ENCODE data around the gene CA12. TPM values are rescaled to one million over a fixed set of nuclear protein-coding genes. Genes with fewer than 3 reads are reported as not detected.

Gene CA12
- polyA plus RNA-seq, 2 donors = 32.2 to 35.0 TPM

- H3K27me3 ChIP-seq (ENCODE audit: control insufficient read depth in 1 of 2, insufficient read depth in 2 of 2, low read length in 2 of 2) = no peaks in the 10 kb centered on the region
- no peak overlapping the region for H3K4me3 ChIP-seq (ENCODE audit: low read depth in 1 of 2, low read length in 2 of 2)
- no peaks in the 10 kb centered on the region for H3K36me3 ChIP-seq (ENCODE audit: control insufficient read depth in 2 of 2, insufficient read depth in 2 of 2, low read length in 1 of 2)
- no peaks in the 10 kb centered on the region for H3K4me1 ChIP-seq (ENCODE audit: control insufficient read depth in 2 of 2, insufficient read depth in 2 of 2, low read length in 1 of 2)
- H3K9me3 ChIP-seq (ENCODE audit: control insufficient read depth in 2 of 2, insufficient read depth in 1 of 2, low read depth in 1 of 2, low read length in 1 of 2) = no peaks in the 10 kb centered on the region
- H3K27ac ChIP-seq (ENCODE audit: low read depth in 2 of 2, low read length in 1 of 2) = no peak overlapping the region
- 95 to 100% methylated on average over 1 of the region's 1 CpG for WGBS, 2 donors
Measured at GRCh38 chr15:63312286-63312685, 69.4 kb downstream of the CA12 start.

GRCh38 chr15:63310646-63311045, 71.0 kb downstream of the CA12 start:
- 77 to 95% methylated on average over 3 of the region's 3 CpGs for WGBS, 2 donors
- Histone ChIP-seq H3K4me1 (ENCODE audit: control insufficient read depth in 2 of 2, insufficient read depth in 2 of 2, low read length in 1 of 2) (no peaks in the 10 kb centered on the region), H3K27me3 (ENCODE audit: control insufficient read depth in 1 of 2, insufficient read depth in 2 of 2, low read length in 2 of 2) (no peaks in the 10 kb centered on the region), H3K9me3 (ENCODE audit: control insufficient read depth in 2 of 2, insufficient read depth in 1 of 2, low read depth in 1 of 2, low read length in 1 of 2) (no peaks in the 10 kb centered on the region), H3K27ac (ENCODE audit: low read depth in 2 of 2, low read length in 1 of 2) (no peak overlapping the region), H3K4me3 (ENCODE audit: low read depth in 1 of 2, low read length in 2 of 2) (no peak overlapping the region), H3K36me3 (ENCODE audit: control insufficient read depth in 2 of 2, insufficient read depth in 2 of 2, low read length in 1 of 2) (no peaks in the 10 kb centered on the region)

GRCh38 chr15:63308947-63309346, 72.7 kb downstream of the CA12 start:
- WGBS, 2 donors = 78 to 80% methylated on average over 2 of the region's 2 CpGs
- no peaks in the 10 kb centered on the region for H3K27me3 ChIP-seq (ENCODE audit: control insufficient read depth in 1 of 2, insufficient read depth in 2 of 2, low read length in 2 of 2)
- no peaks in the 10 kb centered on the region for H3K9me3 ChIP-seq (ENCODE audit: control insufficient read depth in 2 of 2, insufficient read depth in 1 of 2, low read depth in 1 of 2, low read length in 1 of 2)
- no peaks in the 10 kb centered on the region for H3K4me1 ChIP-seq (ENCODE audit: control insufficient read depth in 2 of 2, insufficient read depth in 2 of 2, low read length in 1 of 2)
- H3K4me3 ChIP-seq (ENCODE audit: low read depth in 1 of 2, low read length in 2 of 2) = no peak overlapping the region
- no peaks in the 10 kb centered on the region for H3K36me3 ChIP-seq (ENCODE audit: control insufficient read depth in 2 of 2, insufficient read depth in 2 of 2, low read length in 1 of 2)
- no peak overlapping the region for H3K27ac ChIP-seq (ENCODE audit: low read depth in 2 of 2, low read length in 1 of 2)

GRCh38 chr15:63308491-63308890, 73.2 kb downstream of the CA12 start:
- no peaks in the 10 kb centered on the region for H3K4me1 ChIP-seq (ENCODE audit: control insufficient read depth in 2 of 2, insufficient read depth in 2 of 2, low read length in 1 of 2)
- 74 to 86% methylated on average over 4 of the region's 4 CpGs for WGBS, 2 donors

GRCh38 chr15:63306492-63307073, 75.1 kb downstream of the CA12 start:
- H3K36me3 ChIP-seq (ENCODE audit: control insufficient read depth in 2 of 2, insufficient read depth in 2 of 2, low read length in 1 of 2) = peaks cover 0 to 2% of the 10 kb centered on the region in 2 donors
- no peaks in the 10 kb centered on the region for H3K9me3 ChIP-seq (ENCODE audit: control insufficient read depth in 2 of 2, insufficient read depth in 1 of 2, low read depth in 1 of 2, low read length in 1 of 2)
- WGBS, 2 donors = 70 to 78% methylated on average over 5 of the region's 5 CpGs
- H3K27ac ChIP-seq (ENCODE audit: low read depth in 2 of 2, low read length in 1 of 2) = no peak overlapping the region
- no peaks in the 10 kb centered on the region for H3K4me1 ChIP-seq (ENCODE audit: control insufficient read depth in 2 of 2, insufficient read depth in 2 of 2, low read length in 1 of 2)
- no peaks in the 10 kb centered on the region for H3K27me3 ChIP-seq (ENCODE audit: control insufficient read depth in 1 of 2, insufficient read depth in 2 of 2, low read length in 2 of 2)
- H3K4me3 ChIP-seq (ENCODE audit: low read depth in 1 of 2, low read length in 2 of 2) = no peak overlapping the region

More at GRCh38 chr15:63308491-63308890, 73.2 kb downstream of the CA12 start:
- Histone ChIP-seq H3K27ac (ENCODE audit: low read depth in 2 of 2, low read length in 1 of 2) (no peak overlapping the region), H3K36me3 (ENCODE audit: control insufficient read depth in 2 of 2, insufficient read depth in 2 of 2, low read length in 1 of 2) (peaks cover 0 to 2% of the 10 kb centered on the region in 2 donors), H3K27me3 (ENCODE audit: control insufficient read depth in 1 of 2, insufficient read depth in 2 of 2, low read length in 2 of 2) (no peaks in the 10 kb centered on the region), H3K4me3 (ENCODE audit: low read depth in 1 of 2, low read length in 2 of 2) (no peak overlapping the region), H3K9me3 (ENCODE audit: control insufficient read depth in 2 of 2, insufficient read depth in 1 of 2, low read depth in 1 of 2, low read length in 1 of 2) (no peaks in the 10 kb centered on the region)

- no peak overlapping the region for H3K4me3 ChIP-seq (ENCODE audit: low read depth in 1 of 2, low read length in 2 of 2)
- 83 to 88% methylated on average over 5 of the region's 5 CpGs for WGBS, 2 donors
- no peaks in the 10 kb centered on the region for H3K27me3 ChIP-seq (ENCODE audit: control insufficient read depth in 1 of 2, insufficient read depth in 2 of 2, low read length in 2 of 2)
- H3K9me3 ChIP-seq (ENCODE audit: control insufficient read depth in 2 of 2, insufficient read depth in 1 of 2, low read depth in 1 of 2, low read length in 1 of 2) = no peaks in the 10 kb centered on the region
- H3K4me1 ChIP-seq (ENCODE audit: control insufficient read depth in 2 of 2, insufficient read depth in 2 of 2, low read length in 1 of 2) = no peaks in the 10 kb centered on the region
- no peak overlapping the region for H3K27ac ChIP-seq (ENCODE audit: low read depth in 2 of 2, low read length in 1 of 2)
- H3K36me3 ChIP-seq (ENCODE audit: control insufficient read depth in 2 of 2, insufficient read depth in 2 of 2, low read length in 1 of 2) = peaks cover 0 to 2% of the 10 kb centered on the region in 2 donors
Measured at GRCh38 chr15:63305260-63305659, 76.4 kb downstream of the CA12 start.

GRCh38 chr15:63301088-63301487, 80.6 kb downstream of the CA12 start:
- Histone ChIP-seq H3K9me3 (ENCODE audit: control insufficient read depth in 2 of 2, insufficient read depth in 1 of 2, low read depth in 1 of 2, low read length in 1 of 2) (no peaks in the 10 kb centered on the region), H3K4me1 (ENCODE audit: control insufficient read depth in 2 of 2, insufficient read depth in 2 of 2, low read length in 1 of 2) (no peaks in the 10 kb centered on the region), H3K27me3 (ENCODE audit: control insufficient read depth in 1 of 2, insufficient read depth in 2 of 2, low read length in 2 of 2) (no peaks in the 10 kb centered on the region), H3K27ac (ENCODE audit: low read depth in 2 of 2, low read length in 1 of 2) (no peak overlapping the region), H3K36me3 (ENCODE audit: control insufficient read depth in 2 of 2, insufficient read depth in 2 of 2, low read length in 1 of 2) (peaks cover 0 to 2% of the 10 kb centered on the region in 2 donors), H3K4me3 (ENCODE audit: low read depth in 1 of 2, low read length in 2 of 2) (no peak overlapping the region)
- 72 to 83% methylated on average over 1 of the region's 1 CpG for WGBS, 2 donors

GRCh38 chr15:63299943-63300575, 81.6 kb downstream of the CA12 start:
- H3K4me1 ChIP-seq (ENCODE audit: control insufficient read depth in 2 of 2, insufficient read depth in 2 of 2, low read length in 1 of 2) = no peaks in the 10 kb centered on the region
- no peak overlapping the region for H3K27ac ChIP-seq (ENCODE audit: low read depth in 2 of 2, low read length in 1 of 2)
- 90 to 94% methylated on average over 7 of the region's 7 CpGs for WGBS, 2 donors
- H3K27me3 ChIP-seq (ENCODE audit: control insufficient read depth in 1 of 2, insufficient read depth in 2 of 2, low read length in 2 of 2) = no peaks in the 10 kb centered on the region
- H3K36me3 ChIP-seq (ENCODE audit: control insufficient read depth in 2 of 2, insufficient read depth in 2 of 2, low read length in 1 of 2) = peaks cover 0 to 2% of the 10 kb centered on the region in 2 donors
- no peak overlapping the region for H3K4me3 ChIP-seq (ENCODE audit: low read depth in 1 of 2, low read length in 2 of 2)
- no peaks in the 10 kb centered on the region for H3K9me3 ChIP-seq (ENCODE audit: control insufficient read depth in 2 of 2, insufficient read depth in 1 of 2, low read depth in 1 of 2, low read length in 1 of 2)

- WGBS, 2 donors = 77 to 80% methylated on average over 6 of the region's 6 CpGs
Measured at GRCh38 chr15:63296195-63296594, 85.5 kb downstream of the CA12 start.

GRCh38 chr15:63295341-63295740, 86.3 kb downstream of the CA12 start:
- no peaks in the 10 kb centered on the region for H3K9me3 ChIP-seq (ENCODE audit: control insufficient read depth in 2 of 2, insufficient read depth in 1 of 2, low read depth in 1 of 2, low read length in 1 of 2)
- no peak overlapping the region for H3K4me3 ChIP-seq (ENCODE audit: low read depth in 1 of 2, low read length in 2 of 2)
- H3K36me3 ChIP-seq (ENCODE audit: control insufficient read depth in 2 of 2, insufficient read depth in 2 of 2, low read length in 1 of 2) = no peaks in the 10 kb centered on the region
- H3K4me1 ChIP-seq (ENCODE audit: control insufficient read depth in 2 of 2, insufficient read depth in 2 of 2, low read length in 1 of 2) = no peaks in the 10 kb centered on the region
- H3K27ac ChIP-seq (ENCODE audit: low read depth in 2 of 2, low read length in 1 of 2) = no peak overlapping the region
- H3K27me3 ChIP-seq (ENCODE audit: control insufficient read depth in 1 of 2, insufficient read depth in 2 of 2, low read length in 2 of 2) = no peaks in the 10 kb centered on the region

More at GRCh38 chr15:63296195-63296594, 85.5 kb downstream of the CA12 start:
- Histone ChIP-seq H3K4me3 (ENCODE audit: low read depth in 1 of 2, low read length in 2 of 2) (no peak overlapping the region), H3K9me3 (ENCODE audit: control insufficient read depth in 2 of 2, insufficient read depth in 1 of 2, low read depth in 1 of 2, low read length in 1 of 2) (no peaks in the 10 kb centered on the region), H3K4me1 (ENCODE audit: control insufficient read depth in 2 of 2, insufficient read depth in 2 of 2, low read length in 1 of 2) (no peaks in the 10 kb centered on the region), H3K36me3 (ENCODE audit: control insufficient read depth in 2 of 2, insufficient read depth in 2 of 2, low read length in 1 of 2) (no peaks in the 10 kb centered on the region), H3K27ac (ENCODE audit: low read depth in 2 of 2, low read length in 1 of 2) (no peak overlapping the region), H3K27me3 (ENCODE audit: control insufficient read depth in 1 of 2, insufficient read depth in 2 of 2, low read length in 2 of 2) (no peaks in the 10 kb centered on the region)

Measured in esophagus (tissue), 2 donors.